IPS-18c (cell line): ENCODE measurements around the gene MMP25.
A peak's percentile ranks its signal among the peaks of the same experiment; 100 is the strongest.
"Not testable (repeated sequence)": the region's sequence is repeated elsewhere in the genome, so short reads cannot be mapped to it uniquely, and the experiment has no call there.

Source experiments
- H3K4me3 ChIP-seq: 2 replicates; pipeline ENCODE4 v1.7.0; 2013; ENCODE audit warnings: low read depth, mild to moderate bottlenecking, low read length, moderate library complexity; ENCODE audit not compliant: insufficient read depth
- H3K9me3 ChIP-seq: one replicate; pipeline ENCODE4 v1.6.1; 2013; ENCODE audit warnings: mild to moderate bottlenecking, low read length, moderate library complexity; ENCODE audit not compliant: control insufficient read depth, insufficient read depth

MMP25 gene

GRCh38 chr16:3042376-3042775 lies 4.0 kb upstream of the MMP25 start:
- H3K4me3 ChIP-seq, result no peak overlapping the region
- no peaks in the 10 kb centered on the region for H3K9me3 ChIP-seq

- no peak overlapping the region for H3K4me3 ChIP-seq
- no peaks in the 10 kb centered on the region for H3K9me3 ChIP-seq
Measured at GRCh38 chr16:3044708-3045107, 1.7 kb upstream of the MMP25 start.

- Histone ChIP-seq H3K9me3 (no peaks in the 10 kb centered on the region), H3K4me3 (peak overlapping the region; percentile 71)
Measured at GRCh38 chr16:3046641-3047386, 453 bp downstream of the MMP25 start.

GRCh38 chr16:3047387-3047720 lies 993 bp downstream of the MMP25 start:
- no peaks in the 10 kb centered on the region for H3K9me3 ChIP-seq
- H3K4me3 ChIP-seq, result peak overlapping the region; percentile 71

- no peak overlapping the region for H3K4me3 ChIP-seq
- H3K9me3 ChIP-seq, result no peaks in the 10 kb centered on the region
Measured at GRCh38 chr16:3049921-3050481, 3.6 kb downstream of the MMP25 start.

- no peak overlapping the region for H3K4me3 ChIP-seq
- no peaks in the 10 kb centered on the region for H3K9me3 ChIP-seq
Measured at GRCh38 chr16:3050487-3050886, 4.1 kb downstream of the MMP25 start.

GRCh38 chr16:3051009-3051408 lies 4.6 kb downstream of the MMP25 start:
- Histone ChIP-seq H3K9me3 (no peaks in the 10 kb centered on the region), H3K4me3 (no peak overlapping the region)

GRCh38 chr16:3051494-3051893 lies 5.1 kb downstream of the MMP25 start:
- Histone ChIP-seq H3K9me3 (no peaks in the 10 kb centered on the region), H3K4me3 (no peak overlapping the region)

GRCh38 chr16:3052571-3053329 lies 6.4 kb downstream of the MMP25 start:
- H3K9me3 ChIP-seq, H3K4me3 ChIP-seq: not testable (repeated sequence)

- H3K9me3 ChIP-seq, H3K4me3 ChIP-seq: not testable (repeated sequence)
Measured at GRCh38 chr16:3053330-3053710, 7.0 kb downstream of the MMP25 start.

- Histone ChIP-seq H3K9me3 (no peaks in the 10 kb centered on the region), H3K4me3 (no peak overlapping the region)
Measured at GRCh38 chr16:3054965-3055733, 8.8 kb downstream of the MMP25 start.

- H3K9me3 ChIP-seq, H3K4me3 ChIP-seq: not testable (repeated sequence)
Measured at GRCh38 chr16:3055734-3056115, 9.4 kb downstream of the MMP25 start.

- H3K4me3 ChIP-seq, result no peak overlapping the region
- H3K9me3 ChIP-seq, result no peaks in the 10 kb centered on the region
Measured at GRCh38 chr16:3056336-3057180, 10.2 kb downstream of the MMP25 start.

GRCh38 chr16:3057181-3058138 lies 11.1 kb downstream of the MMP25 start:
- no peaks in the 10 kb centered on the region for H3K9me3 ChIP-seq
- peak overlapping the region; percentile 79 for H3K4me3 ChIP-seq

GRCh38 chr16:3058139-3059030 lies 12.0 kb downstream of the MMP25 start:
- H3K9me3 ChIP-seq, result no peaks in the 10 kb centered on the region
- H3K4me3 ChIP-seq, result peak overlapping the region; percentile 79
